ENCODE data around the gene MYO1H. TPM values are rescaled to one million over a fixed set of nuclear protein-coding genes. Genes with fewer than 3 reads are reported as not detected.

The MYO1H gene
- total RNA-seq, 3 donors from 2014 or later (not counting 1 experiment from before 2014, with no cell fraction given), result not detected

DNA sequence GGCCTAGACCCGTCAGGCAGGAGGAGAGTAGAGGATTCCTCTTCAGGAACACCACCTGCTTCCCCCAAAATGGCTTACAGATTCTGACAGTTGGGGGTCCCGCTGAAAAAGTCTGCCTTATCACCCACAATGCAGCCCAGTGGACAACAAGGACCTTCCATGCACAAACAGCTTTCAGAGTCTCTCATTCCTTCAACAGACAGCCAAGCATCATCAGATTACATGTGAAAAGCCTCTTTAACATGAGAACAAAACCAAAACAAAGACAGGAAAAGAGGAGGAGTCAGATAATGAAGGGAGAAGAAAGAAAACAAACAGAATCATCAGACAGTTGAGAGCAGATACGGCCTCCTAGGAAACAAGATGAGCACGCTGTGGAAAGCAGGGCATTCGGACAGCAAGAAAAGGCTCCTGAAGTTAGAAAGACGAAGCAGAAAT, 111.1 kb downstream of the MYO1H start:
- peak overlapping the region; percentile 86 to 90 for H3K27ac Mint-ChIP-seq
- H3K9me3 ChIP-seq (ENCODE audit: control insufficient read depth, insufficient read depth, low read length), result no peaks in the 10 kb centered on the region
- H3K4me1 ChIP-seq (ENCODE audit: control insufficient read depth, insufficient read depth, low read length), result peaks cover 73% of the 10 kb centered on the region
- no peak overlapping the region for H3K4me3 ChIP-seq (ENCODE audit: low read length)
- no peak for ATAC-seq
- no peaks in the 10 kb centered on the region for H3K27me3 Mint-ChIP-seq (ENCODE audit: low read depth in 2 of 2)
- peak overlapping the region; percentile 65 for H3K4me3 Mint-ChIP-seq
- peaks cover 47% of the 10 kb centered on the region for H3K36me3 ChIP-seq (ENCODE audit: control insufficient read depth, insufficient read depth, low read length)
- no peak for DNase-seq
- peaks cover 37% of the 10 kb centered on the region for H3K36me3 Mint-ChIP-seq
- no peaks in the 10 kb centered on the region for H3K27me3 ChIP-seq (ENCODE audit: control insufficient read depth, insufficient read depth, low read length)
- TF ChIP-seq, protein P1, sequence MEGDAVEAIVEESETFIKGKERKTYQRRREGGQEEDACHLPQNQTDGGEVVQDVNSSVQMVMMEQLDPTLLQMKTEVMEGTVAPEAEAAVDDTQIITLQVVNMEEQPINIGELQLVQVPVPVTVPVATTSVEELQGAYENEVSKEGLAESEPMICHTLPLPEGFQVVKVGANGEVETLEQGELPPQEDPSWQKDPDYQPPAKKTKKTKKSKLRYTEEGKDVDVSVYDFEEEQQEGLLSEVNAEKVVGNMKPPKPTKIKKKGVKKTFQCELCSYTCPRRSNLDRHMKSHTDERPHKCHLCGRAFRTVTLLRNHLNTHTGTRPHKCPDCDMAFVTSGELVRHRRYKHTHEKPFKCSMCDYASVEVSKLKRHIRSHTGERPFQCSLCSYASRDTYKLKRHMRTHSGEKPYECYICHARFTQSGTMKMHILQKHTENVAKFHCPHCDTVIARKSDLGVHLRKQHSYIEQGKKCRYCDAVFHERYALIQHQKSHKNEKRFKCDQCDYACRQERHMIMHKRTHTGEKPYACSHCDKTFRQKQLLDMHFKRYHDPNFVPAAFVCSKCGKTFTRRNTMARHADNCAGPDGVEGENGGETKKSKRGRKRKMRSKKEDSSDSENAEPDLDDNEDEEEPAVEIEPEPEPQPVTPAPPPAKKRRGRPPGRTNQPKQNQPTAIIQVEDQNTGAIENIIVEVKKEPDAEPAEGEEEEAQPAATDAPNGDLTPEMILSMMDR (IDR thresholded peaks at IDR 0.05), result no peak
- intact Hi-C loops (cut with micrococcal nuclease), result no loop called here
- H3K9me3 Mint-ChIP-seq, result no peaks in the 10 kb centered on the region
- peaks cover 86 to 90% of the 10 kb centered on the region in 2 donors for H3K4me1 Mint-ChIP-seq
- H3K27ac ChIP-seq (ENCODE audit: low read length), result peak overlapping the region; percentile 83
- 85% methylated on average over 6 of the region's 6 CpGs for WGBS (ENCODE audit: insufficient coverage)

DNA sequence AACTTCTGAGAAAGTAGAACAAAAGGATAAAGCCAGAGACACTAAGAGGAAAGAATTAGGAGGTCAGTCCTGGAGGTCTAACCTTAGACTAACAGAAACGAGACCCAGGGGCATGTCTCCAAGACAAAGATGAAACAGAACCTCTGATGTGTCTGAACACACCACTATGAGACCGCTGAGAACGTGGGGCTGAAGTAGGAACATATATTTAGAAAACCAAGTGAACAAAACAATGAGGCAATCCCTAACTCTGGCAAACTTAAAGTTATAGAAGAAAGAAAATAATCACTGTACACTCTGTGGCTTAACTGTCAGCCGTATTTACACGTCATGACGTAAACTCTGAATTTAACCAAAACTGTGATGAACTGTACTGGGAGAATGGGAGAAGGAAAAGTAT, 111.5 kb downstream of the MYO1H start:
- DNase-seq, result no peak
- Mint-ChIP-seq H3K27me3 (ENCODE audit: low read depth in 2 of 2) (no peaks in the 10 kb centered on the region), H3K27ac (peak overlapping the region; percentile 86 to 90), H3K9me3 (no peaks in the 10 kb centered on the region), H3K4me3 (peak overlapping the region; percentile 65), H3K36me3 (peaks cover 33% of the 10 kb centered on the region), H3K4me1 (peaks cover 90 to 91% of the 10 kb centered on the region in 2 donors)
- no peak overlapping the region for H3K4me3 ChIP-seq (ENCODE audit: low read length)
- peaks cover 74% of the 10 kb centered on the region for H3K4me1 ChIP-seq (ENCODE audit: control insufficient read depth, insufficient read depth, low read length)
- H3K27me3 ChIP-seq (ENCODE audit: control insufficient read depth, insufficient read depth, low read length), result no peaks in the 10 kb centered on the region
- intact Hi-C loops (cut with micrococcal nuclease), result no loop called here
- no peak for ATAC-seq
- TF ChIP-seq, protein P1 (IDR thresholded peaks at IDR 0.05), result no peak
- peak overlapping the region; percentile 83 for H3K27ac ChIP-seq (ENCODE audit: low read length)
- H3K36me3 ChIP-seq (ENCODE audit: control insufficient read depth, insufficient read depth, low read length), result peaks cover 43% of the 10 kb centered on the region
- H3K9me3 ChIP-seq (ENCODE audit: control insufficient read depth, insufficient read depth, low read length), result no peaks in the 10 kb centered on the region
- 71% methylated on average over 4 of the region's 6 CpGs for WGBS (ENCODE audit: insufficient coverage)

DNA sequence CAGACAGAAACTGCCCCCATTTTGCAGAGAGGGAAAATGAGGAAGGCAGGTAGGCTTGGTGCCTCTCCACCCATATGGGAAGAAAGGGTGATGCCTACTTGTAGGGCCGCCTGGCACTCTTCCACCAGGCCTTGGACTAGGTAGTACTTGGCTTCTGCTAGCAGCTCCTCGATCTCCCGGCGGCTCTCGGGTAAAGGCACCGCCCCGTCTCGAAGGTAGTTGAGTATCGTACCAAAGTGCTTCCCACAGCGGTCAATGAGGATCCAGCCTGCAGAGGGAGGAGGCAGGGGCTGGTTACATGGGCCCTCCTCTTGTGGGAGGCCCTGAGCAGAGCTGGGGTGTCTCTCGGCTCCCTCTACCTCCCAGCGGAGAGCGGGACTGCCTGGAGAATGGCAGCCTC, 112.8 kb downstream of the MYO1H start:
- WGBS (ENCODE audit: insufficient coverage), result 92% methylated on average over 13 of the region's 13 CpGs
- no peaks in the 10 kb centered on the region for H3K27me3 Mint-ChIP-seq (ENCODE audit: low read depth in 2 of 2)
- H3K36me3 Mint-ChIP-seq, result peaks cover 29% of the 10 kb centered on the region
- Histone ChIP-seq H3K4me1 (ENCODE audit: control insufficient read depth, insufficient read depth, low read length) (peaks cover 74% of the 10 kb centered on the region), H3K27ac (ENCODE audit: low read length) (peak overlapping the region; percentile 83), H3K9me3 (ENCODE audit: control insufficient read depth, insufficient read depth, low read length) (no peaks in the 10 kb centered on the region), H3K4me3 (ENCODE audit: low read length) (no peak overlapping the region), H3K36me3 (ENCODE audit: control insufficient read depth, insufficient read depth, low read length) (peaks cover 33% of the 10 kb centered on the region), H3K27me3 (ENCODE audit: control insufficient read depth, insufficient read depth, low read length) (no peaks in the 10 kb centered on the region)
- no peaks in the 10 kb centered on the region for H3K9me3 Mint-ChIP-seq
- DNase-seq, result no peak
- peak overlapping the region; percentile 86 to 90 for H3K27ac Mint-ChIP-seq
- intact Hi-C loops (cut with micrococcal nuclease), result no loop called here
- peaks cover 100% of the 10 kb centered on the region in 2 donors for H3K4me1 Mint-ChIP-seq
- H3K4me3 Mint-ChIP-seq, result peak overlapping the region; percentile 45
- TF ChIP-seq, protein P1 (IDR thresholded peaks at IDR 0.05), result no peak
- ATAC-seq, result no peak

All from natural killer cell (primary cell).